ENCODE data around the gene DCTPP1.

GRCh38 chr16:30380803-30381208, 49.0 kb downstream of the DCTPP1 start:
- TF ChIP-seq CTCF (IDR thresholded peaks at IDR 0.05) (no peak), POLR2A (IDR thresholded peaks at IDR 0.05) (no peak)

Measured in body of pancreas (tissue), 4 donors.